ENCODE results near the gene GGT6.

DNA sequence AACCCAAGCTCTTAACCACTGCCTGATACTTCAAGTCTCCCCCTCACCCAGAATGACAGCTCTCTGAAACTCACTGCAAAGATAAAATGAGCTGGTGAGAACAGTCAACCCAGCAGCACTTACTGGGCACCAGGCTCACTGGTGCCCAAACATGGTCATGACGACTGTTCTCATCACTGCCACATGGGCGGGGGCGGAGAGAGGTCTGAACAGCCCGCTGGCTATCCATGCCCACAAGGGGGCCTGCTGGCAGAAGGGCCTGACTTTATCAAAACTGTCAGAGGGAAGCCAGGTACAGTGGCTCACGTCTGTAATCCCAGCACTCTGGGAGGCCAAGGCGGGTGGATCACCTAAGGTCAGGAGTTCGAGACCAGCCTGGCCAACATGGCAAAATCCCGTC, 9.2 kb downstream of the GGT6 start:
- TF ChIP-seq EZH2 (IDR thresholded peaks at IDR 0.05; ENCODE audit: low read length) (no peak), CTCF (optimal IDR thresholded peaks at IDR 0.05 in 1 of 3, IDR thresholded peaks at IDR 0.05 in 1 of 3, conservative IDR thresholded peaks at IDR 0.05 in 1 of 3; ENCODE audit: extremely low read depth in 1 of 3, insufficient read depth in 2 of 3, low read length in 3 of 3) (no peak)

All from keratinocyte (primary cell).